HTERT RPE-1 (cell line): Measurements from ENCODE around the gene CD2AP.
"Not testable (repeated sequence)": the region's sequence is repeated elsewhere in the genome, so short reads cannot be mapped to it uniquely, and the experiment has no call there.

Experiments used
- in situ Hi-C: fragments of 300-500 bp; cut with MboI; formaldehyde crosslinking; loops from 4 replicates; pipeline ENCODE4 v1.14.3; 2020; ENCODE audit warnings: low sequenced_read_pairs

Gene CD2AP

DNA sequence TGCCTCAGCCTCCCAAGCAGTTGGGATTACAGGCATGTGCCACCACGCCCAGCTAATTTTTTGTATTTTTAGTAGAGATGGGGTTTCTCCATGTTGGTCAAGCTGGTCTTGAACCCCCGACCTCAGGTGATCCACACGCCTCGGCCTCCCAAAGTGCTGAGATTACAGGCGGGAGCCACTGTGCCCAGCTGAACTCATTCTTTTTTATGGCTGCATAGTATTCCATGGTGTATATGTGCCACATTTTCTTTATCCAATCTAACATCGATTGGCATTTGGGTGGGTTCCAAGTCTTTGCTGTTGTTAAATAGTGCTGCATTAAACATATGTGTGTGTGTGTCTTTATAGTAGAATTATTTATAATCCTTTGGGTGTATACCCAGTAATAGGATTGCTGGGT lies 78.9 kb downstream of the CD2AP start:
- in situ Hi-C loops = not testable (repeated sequence)

DNA sequence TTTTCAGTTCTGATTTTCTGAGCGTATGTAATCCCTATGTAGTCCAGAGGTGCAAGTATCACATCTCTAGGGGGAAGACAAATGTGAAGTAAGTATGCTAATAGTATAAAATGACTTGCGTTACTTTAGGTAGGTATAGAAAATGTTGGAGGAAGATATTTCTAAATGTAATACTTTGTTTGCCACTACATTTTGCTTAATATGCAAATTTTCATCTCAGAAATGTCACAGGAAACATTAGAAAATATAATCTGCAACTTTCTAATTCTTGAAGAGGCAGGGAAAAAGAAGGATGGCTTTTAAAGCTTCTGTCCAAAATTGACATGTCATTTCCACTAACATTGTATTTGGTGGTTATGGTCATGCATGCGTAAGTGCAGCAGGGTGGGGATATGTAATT lies 85.6 kb downstream of the CD2AP start:
- in situ Hi-C loops = no loop called here

DNA sequence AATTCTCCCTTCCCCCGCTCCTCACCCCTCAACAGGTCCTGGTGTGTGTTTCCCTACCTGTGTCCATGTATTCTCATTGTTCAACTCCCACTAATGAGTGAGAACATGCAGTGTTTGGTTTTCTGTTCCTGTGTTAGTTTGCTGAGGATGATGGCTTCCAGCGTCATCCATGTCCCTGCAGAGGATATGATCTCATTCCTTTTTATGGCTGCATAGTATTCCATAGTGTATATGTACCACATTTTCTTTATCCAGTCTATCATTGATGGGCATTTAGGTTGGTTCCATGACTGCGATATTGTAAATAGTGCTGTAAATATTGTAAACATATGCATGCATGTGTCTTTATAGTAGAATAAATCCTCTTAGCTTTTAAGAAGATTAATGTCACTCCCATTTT lies 89.0 kb downstream of the CD2AP start:
- in situ Hi-C loops = not testable (repeated sequence)

DNA sequence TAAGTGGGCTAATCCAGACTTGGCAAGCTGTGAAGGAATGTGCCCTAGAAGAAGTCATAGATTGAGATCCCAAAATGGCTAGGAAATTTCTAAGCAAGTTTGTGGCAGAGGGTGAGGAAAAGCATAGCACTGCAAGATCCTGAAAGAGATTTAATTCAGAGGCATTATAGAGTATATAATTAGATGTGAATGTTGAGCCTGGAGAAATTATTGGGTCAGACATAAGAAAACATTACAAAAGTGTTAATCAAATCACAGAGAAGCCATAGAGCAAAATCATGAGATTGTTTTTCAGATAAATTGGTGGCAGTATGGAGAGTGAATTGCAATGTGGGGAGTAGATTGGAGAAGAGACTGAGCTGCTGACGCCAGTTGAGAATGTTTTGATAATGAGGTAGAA lies 90.0 kb downstream of the CD2AP start:
- in situ Hi-C loops = no loop called here

DNA sequence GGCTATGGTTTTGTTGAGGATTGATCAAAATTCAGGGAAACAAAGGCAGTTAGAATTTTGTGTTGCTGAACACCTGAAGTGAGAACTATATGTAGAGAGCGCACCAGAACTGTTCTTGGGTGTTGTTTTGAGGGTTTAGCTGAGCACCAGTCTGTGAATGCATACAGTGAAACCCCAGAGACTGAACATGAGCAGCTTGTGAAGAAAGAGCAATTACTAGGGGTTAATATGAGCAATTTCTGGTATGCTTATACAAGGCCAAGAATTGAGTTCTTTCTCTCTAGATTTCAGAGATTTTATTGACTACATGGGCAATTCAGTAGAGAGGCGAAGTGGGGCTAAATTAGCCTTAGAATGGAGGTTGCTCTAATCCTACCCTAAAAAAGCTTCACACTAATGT lies 93.9 kb downstream of the CD2AP start:
- in situ Hi-C loops = no loop called here

DNA sequence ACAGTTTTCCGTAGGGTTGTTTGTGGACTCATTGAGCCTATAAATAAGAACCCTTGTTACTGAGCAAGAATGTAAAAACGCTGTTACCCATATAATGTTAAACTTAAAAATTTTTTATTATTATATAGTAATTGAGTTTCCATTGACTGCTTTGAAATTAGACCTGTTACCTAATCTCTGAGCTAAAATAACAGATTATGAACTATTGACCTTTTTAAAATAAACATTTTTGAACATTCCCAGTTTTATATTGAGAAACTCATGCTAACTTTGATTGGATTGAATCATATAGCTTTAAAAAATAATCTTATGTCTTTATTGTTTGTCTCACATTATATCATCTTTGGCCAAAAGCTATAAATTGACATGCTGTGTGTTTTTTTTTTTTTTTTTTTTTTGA lies 95.5 kb downstream of the CD2AP start:
- in situ Hi-C loops = no loop called here

DNA sequence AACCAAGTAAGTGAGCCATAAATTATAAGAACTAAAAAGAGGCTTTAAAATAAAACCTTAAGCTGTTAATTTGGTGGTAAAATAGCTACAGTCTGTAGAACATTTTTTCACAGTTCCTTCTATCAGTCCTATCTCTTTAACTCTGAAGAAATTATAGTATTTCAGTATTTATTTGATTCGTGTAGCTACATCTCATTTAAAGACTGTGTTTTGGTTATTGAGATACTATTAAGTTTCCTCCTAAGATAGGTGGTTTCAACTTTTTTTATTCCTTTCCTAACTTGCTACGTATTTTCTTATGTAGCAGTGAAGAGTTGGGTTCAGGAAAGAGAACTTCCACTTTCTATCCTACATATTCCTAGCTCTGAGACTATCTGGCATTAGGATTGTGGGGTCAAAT lies 97.2 kb downstream of the CD2AP start:
- in situ Hi-C loops = no loop called here

DNA sequence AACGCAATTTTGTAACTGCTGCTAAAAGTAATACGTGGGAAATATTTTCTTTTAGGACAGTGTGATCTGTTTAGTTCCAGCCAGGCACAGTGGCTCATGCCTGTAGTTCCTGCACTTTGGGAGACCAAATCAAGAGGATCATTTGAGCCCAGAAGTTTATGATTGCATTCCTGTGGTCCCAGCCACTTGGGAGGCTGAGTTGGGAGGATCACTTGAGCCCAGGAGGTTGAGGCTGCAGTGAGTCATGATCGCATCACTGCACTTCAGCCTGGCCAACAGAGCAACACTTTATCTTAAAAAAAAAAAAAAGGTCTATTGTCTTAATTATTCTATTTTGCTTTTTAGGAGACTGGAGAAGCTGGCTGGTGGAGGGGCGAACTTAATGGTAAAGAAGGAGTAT lies 101.5 kb downstream of the CD2AP start:
- in situ Hi-C loops = no loop called here

DNA sequence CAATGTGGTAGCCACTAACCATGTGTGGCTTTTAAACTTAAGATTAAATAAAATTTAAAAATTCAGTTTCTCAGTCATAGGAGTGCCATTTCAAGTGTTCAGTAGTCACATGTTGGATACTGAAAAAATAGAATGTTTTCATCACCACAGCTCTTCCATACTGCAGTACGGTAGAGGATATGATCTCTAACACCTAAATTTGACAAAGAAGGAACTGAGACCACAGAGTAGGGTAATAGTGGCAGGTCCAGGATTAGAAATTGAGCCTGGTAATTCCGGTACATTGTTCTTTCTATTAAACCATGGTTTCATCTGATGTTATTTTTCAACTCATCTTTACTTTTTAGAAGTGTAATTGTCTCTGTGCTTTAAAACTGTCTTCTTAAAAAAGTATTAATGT lies 104.0 kb downstream of the CD2AP start:
- in situ Hi-C loops = no loop called here

DNA sequence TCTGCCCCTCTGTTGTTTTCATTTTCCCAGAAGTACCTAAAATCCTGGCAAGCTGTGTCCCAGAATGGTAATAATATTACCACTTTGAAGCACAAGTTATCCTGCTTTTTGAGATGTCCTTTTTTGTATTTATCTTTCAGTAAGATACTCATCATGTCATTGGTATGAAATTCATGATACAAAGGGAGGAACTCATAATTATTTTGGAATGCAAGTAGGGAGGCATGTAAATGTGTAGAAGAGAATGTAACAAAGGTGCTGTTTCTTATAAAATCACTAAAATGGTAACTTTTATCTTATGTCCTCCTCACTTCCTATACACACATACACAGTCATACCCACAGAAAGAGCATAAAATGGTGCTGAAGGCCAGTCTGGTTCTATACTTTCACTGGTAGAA lies 109.9 kb downstream of the CD2AP start:
- in situ Hi-C loops = no loop called here

DNA sequence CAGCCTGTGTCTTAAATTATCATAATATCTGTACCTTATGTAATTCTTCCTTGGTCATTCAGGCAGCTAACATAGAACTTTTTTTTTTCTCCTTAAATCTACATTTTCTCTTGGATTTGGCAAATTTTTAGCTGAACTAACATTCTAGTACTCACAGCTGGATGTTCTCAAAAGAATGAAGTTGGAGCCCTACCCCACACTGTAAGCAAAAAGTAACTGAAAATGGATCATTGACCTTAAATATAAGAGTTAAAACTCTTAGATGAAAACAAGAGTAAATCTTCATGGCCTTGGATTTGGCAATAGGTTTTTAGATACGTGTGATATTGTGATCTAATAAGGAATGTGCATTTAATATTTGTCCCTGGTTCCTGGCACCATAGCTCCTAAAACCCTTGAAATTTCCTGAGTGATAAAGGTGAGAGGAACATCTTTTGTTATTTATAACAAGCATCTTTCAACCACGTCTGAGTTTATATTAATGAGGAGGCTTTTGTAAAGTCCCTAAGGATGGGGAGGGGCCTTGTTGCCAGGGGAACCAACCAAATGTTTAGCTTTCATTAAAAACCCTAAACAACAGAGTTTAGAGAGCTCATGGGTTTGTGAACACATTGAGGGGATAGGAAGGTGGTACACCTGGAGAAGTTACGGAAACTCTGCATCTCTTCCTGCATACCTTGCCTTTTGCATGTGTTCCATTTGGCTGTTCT lies 114.7 kb downstream of the CD2AP start:
- in situ Hi-C loops = no loop called here

DNA sequence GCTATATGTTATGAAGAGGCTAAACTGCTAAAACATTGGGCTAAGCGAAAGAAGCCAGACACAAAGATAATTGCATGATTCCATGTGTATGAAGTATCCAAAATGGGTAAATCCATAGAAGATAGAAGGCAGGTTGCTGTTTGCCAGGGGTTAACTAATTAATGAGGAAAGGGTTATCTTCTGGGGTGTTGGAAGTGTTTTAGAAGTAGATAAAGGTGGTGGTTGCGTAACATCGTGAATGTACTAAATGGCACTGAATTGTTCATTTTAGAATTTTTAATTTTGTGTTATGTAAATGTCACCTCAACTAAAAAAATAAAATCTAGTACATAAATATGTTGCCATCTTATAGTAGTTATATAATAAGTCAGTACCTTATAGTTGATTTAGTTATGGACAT lies 116.4 kb downstream of the CD2AP start:
- in situ Hi-C loops = no loop called here

DNA sequence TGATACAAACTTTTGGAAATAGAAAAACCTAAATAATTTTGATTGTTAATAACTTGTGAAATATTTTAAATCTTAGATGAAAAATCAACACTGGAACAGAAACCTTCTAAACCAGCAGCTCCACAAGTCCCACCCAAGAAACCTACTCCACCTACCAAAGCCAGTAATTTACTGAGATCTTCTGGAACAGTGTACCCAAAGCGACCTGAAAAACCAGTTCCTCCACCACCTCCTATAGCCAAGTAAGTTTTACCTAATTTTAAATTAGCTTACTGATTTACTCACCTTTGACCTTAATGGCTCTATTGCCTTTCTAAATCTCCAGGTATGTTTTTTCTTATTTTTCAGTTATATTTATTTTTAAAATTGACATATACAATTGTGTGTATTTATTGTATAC lies 118.2 kb downstream of the CD2AP start:
- in situ Hi-C loops = no loop called here

DNA sequence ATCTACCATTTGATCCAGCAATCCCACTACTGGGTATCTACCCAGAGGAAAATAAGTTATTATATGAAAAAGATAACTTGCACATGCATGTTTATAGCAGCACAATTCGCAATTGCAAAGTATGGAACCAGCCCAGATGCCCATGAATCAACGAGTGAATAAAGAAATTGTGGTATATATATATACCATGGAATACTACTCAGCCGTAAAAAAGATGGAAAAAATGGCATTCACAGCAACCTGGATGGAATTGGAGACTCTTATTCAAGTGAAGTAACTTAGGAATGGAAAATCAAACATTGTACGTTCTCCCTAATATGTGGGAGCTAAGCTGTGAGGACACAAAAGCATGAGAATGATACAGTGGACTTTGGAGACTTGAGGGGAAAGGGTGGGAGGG lies 120.8 kb downstream of the CD2AP start:
- in situ Hi-C loops = no loop called here

DNA sequence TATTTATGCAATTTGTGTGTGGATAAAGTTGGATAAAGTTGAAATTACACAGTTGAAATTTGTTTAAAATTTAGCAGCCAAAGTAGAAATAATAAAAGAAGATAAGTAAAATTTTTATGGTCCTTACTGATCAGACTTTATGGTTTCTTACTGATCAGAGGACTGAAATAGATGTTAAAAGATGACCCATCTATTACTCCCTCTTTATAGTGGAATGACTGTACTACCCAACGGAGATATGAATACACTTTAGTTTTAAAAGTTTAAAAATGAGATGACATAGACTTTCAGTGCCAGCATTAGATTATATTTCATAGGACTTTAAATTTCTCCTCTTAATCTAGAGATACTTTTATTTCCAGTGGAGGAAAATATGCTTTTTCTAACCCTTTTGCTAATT lies 121.9 kb downstream of the CD2AP start:
- in situ Hi-C loops = no loop called here

DNA sequence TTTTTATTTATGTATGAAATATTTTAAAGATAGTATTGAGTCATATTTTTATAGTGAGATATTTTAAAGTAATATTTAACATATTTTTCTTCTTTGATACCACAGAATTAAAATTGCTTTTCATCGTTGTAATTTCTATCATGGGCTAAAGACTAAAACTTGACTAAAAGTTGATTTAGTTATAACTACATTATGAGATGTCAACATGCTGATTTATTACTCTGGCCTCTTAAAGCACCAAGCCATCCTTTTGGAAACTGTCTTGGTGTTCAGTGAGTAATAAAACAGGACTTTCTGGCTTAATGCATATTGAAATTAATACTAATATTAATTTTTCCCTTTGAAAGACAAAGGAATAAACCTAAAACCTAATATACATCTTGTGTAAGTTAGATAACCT lies 125.6 kb downstream of the CD2AP start:
- in situ Hi-C loops = no loop called here

DNA sequence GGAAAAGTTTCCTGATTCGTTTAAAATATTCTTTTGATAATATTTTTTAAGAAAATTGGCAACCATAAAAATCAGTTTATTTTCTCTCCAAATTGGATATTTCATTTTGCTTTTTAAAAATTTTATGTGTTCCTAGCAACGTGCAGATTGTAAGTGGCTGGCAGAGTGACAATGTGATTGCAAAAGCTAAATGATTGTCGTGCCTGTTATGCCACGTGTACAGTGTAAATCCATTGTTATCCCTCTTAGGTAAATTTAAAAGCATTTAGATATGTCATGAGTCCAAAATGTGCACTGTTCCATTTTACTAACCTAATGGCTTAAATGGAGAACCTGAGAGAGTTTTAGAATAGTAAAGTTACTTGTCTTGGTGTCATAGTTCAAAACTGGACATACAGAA lies 126.4 kb downstream of the CD2AP start:
- in situ Hi-C loops = no loop called here

DNA sequence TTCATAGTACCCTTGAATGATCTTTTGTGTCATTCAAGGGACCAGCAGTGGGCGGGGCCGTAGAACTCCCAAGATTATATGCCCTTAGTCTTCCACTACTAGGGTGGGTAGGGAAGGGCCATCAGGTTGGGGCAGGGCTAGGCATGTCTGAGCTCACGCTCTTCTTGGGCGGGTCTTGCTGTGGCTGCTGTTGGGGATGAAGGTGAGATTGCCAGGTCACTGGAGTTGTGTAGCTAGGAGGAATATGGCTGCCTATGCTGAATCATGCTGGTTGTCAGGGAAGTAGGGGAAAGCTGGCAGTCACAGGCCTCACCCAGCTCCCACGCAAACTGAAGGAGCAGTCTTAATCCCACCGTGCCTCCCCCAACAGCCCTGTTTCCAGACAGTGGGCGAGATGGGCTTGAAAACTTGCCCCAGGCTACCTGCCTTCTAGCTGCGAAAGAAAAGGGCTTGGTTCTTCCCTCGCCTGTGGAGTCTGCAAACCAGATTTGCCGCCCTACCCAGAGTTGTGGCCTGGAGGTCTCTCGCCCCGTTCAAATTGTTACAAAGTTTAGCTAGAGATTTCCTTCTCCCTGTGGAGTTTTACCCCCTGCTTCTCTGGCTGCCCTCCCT lies 144.4 kb downstream of the CD2AP start:
- in situ Hi-C loops = no loop called here

DNA sequence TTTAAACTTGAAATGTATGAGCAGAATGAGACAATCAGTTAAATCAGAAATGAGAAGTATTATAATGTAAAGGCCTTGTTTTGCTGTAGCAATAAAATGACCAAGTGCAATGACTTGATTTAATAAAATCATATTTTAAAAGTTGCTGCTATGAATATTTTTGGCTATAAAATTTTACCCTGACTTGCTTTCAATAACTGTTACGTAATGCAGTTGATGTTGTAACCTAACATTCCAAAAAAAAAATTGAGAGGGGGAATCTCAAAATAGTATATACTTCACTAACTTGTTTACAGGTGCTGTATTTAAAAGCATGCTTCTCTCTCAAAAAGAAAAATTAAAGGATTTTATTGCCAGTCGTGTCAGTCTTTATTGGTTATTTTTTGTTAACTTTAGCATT lies 149.2 kb downstream of the CD2AP start:
- in situ Hi-C loops = no loop called here

DNA sequence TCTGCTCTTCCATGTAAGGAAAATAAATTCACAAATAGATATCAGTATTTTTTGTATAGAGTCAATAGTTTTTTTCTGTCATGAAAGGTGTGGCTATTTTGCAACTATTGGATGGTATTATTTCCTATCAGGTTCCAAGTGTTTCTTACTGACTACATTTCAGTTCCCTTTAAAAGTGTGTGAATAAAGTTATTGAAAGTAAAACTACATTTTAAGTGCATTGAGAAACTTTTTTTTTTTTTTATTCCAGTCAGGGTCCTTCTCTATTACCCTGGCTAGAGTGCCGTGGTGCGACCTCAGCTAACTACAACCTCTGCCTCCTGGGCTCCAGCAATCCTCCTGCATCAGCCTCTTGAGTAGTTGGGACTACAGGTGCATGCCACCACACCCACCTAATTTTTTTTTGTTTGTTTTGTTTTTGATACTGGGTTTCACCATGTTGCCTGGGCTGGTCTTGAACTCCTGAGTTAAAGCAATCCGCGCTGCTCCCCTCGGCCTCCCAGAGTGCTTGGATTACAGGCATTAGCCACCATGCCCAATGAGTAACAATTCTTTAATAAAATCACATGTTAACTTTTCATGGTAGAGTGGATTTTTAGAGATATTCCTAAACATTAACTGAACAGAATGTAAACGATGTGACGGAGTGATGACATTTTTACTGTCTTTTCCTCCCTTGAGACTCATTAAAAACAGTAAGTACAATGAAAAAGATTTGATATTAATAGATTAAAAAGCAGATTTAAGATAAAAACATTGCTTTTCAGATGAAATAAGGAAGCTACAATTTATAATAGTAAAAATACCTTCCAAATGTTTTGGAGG lies 151.1 kb downstream of the CD2AP start:
- in situ Hi-C loops = no loop called here

DNA sequence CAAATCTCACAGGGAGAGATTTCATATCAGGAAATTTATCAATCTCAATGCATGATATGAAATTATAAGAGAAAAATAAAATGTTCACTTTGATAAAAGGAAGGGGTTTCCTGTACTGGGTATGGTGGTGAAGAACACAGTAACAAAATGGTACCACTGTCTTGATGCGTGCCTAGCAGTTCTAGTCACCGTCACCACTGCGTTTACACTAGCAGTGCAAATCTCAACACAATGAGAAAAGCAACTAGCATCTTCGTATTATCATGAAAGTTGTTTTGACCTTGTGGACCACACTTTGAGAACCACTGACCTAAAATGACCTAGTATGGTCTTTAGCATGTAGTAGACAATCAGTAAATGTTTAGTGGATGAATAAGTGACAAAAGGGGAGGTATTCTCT lies 152.4 kb downstream of the CD2AP start:
- in situ Hi-C loops = no loop called here

DNA sequence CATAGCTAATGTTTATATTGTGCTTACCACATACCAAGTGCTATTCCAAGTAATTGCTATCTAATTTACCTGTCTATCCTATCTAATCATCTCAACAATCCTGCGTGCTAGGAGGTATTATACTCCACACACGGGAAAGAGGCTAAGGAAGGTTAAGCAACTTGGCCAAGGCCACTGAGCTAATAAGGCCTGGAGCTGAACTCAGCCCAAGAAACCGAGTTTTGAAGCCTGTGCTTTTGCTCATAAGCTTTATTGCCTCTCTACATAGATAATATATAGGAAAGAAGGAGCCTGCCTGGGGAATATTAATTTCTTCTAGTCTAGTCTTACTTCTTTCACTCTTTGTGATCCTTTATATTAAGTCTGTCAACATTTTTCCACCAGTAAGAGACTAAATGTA lies 153.0 kb downstream of the CD2AP start:
- in situ Hi-C loops = no loop called here
